ENCODE data around the gene NKAIN2.

Gene NKAIN2

DNA sequence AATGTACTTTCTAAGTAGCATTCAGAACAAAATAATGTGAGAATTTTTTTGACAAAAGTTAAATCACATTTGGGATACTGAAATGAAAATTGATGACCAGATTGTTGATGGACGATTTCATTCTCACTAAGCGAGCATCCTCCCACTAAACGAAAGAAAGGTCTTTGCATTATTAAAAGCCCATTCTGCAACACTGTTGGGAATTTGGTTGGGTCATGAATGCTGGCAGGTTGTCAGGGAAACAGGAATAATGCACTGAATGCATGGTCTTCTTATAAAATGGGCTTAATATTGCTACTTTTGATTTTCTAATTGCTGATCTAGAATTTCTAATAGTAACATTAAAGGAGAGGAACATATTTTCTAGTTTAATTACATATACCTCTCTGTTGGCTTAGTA, 229.8 kb downstream of the NKAIN2 start:
- DNase-seq (ENCODE audit: low spot score): no peak

DNA sequence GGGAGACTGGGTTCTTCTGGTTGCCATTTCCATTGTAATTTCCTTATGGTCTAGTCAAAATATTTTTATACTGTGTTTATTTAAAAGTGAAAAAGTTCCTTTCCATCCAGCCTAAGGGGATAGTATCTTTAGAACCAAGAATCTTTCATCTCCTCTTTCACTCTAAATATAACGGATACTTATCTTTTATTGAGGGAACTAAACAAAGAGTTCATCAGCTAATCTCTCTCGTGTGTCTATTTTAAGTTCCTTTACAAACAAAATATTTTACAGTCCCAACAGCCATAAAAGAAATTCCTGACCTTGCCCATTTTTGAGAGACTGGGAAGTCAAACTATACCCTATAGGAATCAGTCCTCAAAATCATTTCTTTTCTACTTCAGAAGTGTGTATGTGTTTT, 232.7 kb downstream of the NKAIN2 start:
- DNase-seq (ENCODE audit: low spot score): no peak

DNA sequence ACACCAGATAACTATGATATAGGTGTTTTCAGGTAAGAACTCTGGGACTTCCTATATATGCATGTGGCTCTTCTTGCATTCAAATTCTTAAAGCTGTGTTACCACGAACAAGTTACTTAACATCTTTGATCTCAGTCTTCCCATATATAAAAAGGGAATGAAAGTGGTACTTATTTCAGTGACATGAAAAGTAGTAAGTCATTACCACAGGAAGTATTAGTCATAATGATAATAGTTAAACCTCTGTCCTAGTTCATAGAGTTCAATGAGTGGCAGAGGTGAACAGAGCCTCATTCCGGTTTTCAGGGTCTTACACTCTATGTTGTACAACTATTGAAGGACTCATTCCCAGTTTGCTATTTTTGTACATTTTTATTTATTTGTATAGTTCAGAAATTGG, 237.0 kb downstream of the NKAIN2 start:
- DNase-seq (ENCODE audit: low spot score): no peak

DNA sequence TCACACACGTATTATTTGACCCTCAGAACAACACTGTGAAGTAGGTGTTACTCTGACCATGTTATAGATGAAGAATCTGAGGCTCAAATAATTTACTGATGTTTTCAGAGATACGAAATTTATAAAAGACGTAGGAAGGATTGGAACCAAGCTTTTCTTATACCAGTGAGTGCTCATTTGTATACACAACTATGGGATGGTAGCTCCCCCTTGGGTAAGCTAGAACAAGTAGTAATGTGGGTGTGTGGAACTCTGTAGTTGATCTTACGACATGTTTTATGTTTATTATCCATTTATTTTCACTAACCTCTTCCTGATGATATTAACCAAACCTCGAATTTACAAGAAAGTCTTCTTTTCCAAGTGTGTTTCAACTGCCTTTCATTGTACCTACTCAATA, 248.5 kb downstream of the NKAIN2 start:
- no peak for DNase-seq (ENCODE audit: low spot score)

DNA sequence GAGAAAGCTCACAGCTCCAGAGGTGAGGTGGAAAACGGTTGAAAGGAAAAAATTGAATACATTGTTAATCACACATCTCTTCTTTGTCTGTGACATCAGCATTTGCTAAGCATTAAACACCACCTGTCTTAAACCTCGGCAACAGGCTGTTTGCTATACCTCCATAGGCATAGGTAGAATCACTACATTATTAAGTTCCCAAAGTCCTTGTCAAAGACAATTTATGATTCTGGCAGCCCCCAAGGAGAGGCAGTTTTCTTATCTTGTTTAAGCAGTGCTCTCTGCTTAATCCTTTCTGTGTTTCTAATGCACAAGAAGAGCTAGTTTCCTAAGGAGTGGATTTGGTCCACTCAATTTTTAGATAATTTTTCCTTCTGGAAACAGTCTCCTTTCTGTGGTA, 249.7 kb downstream of the NKAIN2 start:
- no peak for DNase-seq (ENCODE audit: low spot score)

DNA sequence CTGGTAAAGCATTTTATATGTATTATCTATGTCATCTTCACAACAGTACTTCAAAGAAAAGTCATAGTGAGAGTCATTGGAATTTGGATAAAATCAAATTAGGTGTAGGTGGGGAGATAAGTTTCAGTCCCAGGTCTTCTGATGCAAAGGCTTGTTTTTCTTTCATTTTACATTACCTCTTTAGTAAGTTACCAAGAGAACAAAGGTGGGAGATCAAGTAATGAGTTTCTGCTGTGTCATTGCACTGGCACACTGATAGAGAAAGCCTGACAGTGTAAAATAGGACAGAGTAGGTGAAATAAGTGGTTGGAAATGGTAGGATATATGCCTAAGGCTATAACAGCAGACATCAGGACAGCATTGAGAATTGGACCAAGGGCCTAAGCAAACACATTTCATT, 250.4 kb downstream of the NKAIN2 start:
- no peak for DNase-seq (ENCODE audit: low spot score)

DNA sequence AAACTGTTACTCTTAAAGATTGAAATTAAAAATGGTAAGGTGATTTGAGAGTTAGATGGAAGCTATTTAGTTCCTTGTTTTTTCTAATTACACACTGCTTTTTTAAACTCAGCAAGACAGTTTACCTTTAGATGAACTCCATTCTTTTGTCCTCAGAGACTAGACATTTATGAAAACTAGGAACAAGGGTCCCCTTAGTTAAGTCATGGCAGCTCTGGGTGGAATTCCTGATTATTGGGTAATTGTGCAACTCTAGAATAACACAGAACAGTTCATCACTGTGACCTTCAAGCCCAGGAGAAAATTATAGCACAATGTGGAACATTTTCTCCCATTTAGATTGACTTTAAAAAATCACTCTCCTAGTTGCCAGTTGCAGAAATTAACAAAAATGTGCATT, 251.7 kb downstream of the NKAIN2 start:
- no peak for DNase-seq (ENCODE audit: low spot score)

DNA sequence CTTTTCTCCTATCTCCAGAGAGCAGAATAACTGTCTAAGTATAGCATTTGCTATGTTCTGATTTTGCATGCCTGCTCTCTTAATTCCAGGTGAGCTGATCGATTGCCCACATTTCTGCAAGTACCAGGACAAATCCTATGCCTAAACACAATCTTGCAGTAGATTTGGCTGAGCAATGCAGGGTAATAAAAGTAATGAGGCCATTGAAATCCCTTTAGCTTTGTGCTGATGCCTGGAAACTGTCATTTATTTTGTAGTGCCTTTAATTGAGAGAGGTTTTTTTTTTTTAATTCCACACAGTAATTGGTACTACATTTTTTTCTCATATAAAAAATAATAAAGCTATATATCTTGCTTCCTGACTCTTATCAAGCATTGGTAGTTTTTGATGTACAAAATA, 252.3 kb downstream of the NKAIN2 start:
- DNase-seq (ENCODE audit: low spot score): no peak

DNA sequence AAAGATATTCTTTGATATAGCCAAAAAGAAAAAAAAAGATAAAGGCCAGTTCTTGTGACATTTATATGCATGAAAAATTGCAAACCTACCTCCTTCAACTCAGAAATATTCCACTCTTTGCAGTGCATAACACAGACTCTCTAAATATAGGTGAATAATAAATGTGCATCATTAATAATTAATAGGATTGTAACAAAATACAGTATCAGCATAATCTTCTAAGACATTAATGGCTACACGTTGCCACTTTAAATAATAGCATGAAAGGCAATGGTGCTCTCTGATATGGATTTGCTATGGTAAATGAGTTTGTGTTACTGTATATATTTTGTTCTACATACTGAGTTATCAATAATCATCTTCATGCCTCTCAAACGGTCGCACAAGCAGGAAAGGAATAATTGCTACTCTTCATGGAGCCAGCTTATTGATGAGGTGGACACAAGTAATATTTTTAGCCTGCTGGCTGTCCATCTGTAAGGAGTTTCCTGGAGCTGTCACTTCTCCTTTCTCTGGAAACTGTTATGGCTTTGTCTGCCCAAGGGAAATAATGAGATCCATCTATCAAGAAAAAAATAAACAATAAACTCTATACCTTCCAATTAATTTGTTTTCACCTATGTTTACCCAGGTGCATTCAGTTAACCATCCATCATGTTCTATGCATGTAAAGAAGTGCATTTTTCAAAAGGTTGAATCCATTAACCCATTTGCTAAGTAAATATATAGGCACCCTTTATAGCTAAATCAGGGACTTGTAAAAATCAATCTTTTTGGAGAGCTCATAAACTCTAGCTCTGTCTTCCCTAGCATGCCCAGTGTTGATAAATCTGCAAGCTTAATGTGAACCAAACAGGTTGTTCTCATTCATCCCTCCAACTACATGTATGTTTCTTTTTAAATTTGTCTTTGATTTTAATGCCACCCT, 253.0 kb downstream of the NKAIN2 start:
- no peak for DNase-seq (ENCODE audit: low spot score)

DNA sequence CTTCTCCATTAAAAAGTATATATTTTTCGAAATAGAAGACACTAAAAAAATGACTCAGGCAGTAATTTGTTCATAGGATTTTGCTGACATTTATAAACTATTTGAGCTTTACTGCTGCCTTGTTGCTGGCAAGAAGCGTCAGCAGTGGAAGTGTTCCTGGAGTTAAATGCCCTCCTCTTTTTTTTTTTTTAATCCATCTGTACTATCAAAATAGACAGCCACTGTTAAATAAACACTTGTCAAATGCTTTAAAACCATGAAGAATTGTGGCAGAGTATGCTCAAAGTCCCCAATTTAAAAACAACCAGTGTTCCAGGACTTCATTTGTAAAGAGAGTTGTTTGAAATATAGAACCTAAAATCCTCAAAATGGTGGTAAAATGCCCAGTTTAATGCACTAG, 253.8 kb downstream of the NKAIN2 start:
- no peak for DNase-seq (ENCODE audit: low spot score)

DNA sequence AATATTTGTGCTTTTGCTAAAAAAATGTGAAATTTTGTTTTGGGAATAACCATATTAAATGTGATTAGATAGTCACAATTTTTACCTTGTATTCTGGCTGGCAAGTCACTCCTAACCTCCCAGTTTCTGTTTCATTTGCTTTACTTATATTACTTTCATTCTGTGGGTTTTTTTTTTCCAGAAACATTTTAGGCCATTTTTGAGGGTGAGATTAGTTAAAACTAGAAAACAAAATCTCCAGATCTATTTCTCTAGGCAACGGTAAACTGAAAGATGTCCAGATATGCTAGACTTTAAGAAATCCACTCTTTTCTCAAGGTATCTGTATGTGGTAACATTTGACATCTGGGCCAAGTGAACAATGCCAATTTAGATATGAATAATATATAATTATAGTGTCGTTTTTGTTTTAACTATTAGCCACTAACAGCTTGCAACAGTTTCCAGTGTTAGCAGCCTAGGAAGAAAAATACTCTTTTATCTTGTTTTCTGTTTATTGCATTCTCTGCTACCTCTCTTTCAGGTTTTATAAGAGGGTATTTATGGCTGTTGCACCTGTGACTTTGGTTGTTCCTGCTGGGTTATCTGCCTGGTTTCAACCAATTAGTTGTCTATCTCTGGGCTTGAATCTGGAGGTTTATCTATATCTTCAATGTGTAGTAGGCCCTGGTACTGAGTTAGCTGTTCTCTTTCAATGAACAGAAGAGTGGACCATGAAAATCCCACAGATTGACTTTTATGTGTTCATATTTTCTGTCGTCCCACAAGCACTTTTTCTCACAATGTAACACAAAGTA, 260.9 kb downstream of the NKAIN2 start:
- DNase-seq (ENCODE audit: low spot score): no peak

DNA sequence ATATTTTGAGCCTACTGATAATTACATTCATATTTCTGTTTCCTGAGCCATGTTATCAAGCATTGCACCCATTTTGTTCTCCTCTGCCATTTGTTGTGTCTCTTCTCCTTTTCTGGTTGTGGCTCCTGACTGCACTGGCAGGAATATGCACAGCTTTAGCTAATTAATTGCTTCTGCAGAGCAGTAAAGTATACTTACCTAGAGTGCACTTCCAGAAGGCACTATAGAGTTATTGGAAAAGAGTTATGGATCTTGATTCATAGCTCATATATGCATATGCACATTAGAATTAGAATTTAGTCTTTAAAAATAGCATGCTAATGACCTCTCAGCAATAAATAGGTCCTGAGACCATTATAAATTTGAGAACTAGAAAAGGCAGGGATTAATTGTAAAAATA, 262.6 kb downstream of the NKAIN2 start:
- DNase-seq (ENCODE audit: low spot score): no peak

DNA sequence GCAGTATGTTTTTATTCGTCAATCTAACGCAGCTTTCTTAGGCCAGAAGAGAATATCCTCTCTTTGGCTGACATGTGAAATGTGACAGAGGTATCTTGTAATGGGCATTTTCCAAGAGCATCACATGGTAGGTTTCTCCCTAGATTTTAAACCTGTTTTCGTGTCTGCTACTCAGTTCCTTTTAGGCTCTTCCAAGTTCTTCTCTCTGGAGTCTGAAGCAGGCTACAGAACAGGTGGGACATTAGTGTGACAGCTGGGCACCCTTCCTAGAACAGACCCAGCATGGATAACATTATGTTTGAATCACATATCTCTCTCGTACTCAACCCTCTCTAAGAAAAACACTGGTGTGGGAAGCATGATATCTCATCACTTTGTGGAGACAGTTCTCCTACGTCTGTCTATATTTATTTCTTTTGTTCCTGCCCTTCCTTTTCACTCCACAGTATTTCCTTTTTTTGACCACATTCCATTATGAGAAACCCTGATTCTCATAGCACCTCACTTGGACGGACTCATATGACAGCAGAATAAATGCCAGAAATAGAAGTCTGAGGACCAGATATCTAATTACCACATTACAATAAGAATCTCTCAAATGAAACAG, 263.4 kb downstream of the NKAIN2 start:
- DNase-seq (ENCODE audit: low spot score): no peak

DNA sequence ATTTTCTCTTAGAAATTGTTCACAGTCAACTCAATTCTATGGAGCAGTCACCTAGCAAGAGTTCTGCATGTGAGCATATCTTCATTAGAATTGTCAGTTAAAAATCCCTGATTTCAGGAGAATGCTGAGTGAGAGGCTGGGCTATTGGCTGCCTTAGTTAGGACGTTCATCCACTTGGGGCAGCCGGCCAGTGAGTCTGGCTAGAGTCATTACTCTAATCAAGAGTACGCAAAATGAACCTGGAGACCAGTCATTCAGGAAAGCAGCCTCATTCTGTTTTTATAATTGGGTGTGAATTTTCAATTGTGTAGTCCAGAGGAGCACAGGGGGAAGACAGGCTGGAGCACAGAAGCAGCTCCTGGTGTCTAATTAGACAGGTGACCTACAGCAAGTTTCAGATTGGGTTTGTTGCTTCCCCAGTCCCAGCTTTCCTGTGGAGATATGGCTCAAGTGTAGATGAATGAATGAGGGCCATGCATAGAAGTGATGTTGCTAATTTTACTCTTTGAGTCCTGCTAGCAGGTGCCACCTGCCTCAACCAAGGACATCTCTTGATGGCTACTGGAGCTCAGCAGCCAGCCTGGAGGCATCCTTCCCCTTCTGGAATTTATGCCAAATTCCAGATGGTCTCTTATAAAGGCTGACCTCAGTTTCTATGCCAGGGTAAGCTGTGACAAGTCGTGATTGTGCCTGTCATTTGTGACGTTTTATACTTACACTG, 265.7 kb downstream of the NKAIN2 start:
- DNase-seq (ENCODE audit: low spot score): no peak

DNA sequence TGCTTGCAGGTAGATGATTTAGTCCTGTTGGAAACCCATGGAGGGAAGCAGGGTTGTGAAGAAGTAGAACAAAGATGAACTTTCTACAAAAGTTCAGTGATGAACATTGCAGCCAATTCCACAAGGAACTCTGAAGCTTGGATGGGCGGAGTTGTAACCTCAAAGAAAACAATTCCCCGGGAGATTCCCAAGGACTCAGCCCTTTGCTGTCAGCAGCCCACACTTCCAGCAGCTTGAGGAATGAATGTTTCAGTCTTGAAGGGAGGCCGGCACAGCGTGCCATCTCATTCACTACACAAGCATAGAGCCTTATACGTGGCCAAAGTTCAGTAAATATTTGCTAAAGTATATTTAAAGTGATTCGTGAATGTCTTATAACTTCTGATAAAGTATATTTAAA, 269.4 kb downstream of the NKAIN2 start:
- no peak for DNase-seq (ENCODE audit: low spot score)

DNA sequence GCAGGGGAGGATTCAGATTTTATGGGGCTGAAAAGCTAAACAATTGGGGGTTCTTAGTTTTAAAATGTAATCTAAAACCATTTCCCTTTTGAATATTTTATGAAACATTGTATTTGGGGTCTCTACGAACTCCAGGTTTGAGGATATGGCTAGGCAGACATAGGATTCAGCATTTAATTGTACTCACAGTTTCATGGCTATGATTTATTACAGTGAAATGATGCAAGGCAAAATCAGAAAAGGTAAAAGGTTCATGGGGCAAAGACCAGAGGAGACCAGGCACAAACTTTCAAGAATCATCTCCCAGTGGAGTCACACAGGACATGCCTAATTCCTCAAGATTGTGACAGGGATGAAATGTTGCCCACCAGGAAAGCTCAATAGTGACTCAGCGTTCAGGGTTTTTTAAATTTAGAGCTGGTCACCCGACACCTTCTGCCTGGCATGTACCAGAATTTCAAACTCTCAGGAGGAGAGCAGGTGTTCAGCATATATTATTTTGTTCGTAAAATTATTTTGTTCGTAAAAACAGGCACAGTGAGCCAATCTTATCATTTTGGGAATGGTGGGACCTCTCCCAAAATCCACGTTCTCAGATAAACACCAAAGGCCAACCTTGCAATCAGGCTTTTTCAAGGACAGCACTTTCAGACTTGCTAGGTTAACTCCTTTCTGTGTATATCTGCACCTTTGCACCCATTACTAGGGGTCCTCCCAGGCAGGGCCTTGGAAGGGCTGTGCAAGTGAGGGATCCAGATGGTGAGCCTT, 270.3 kb downstream of the NKAIN2 start:
- DNase-seq (ENCODE audit: low spot score): no peak

DNA sequence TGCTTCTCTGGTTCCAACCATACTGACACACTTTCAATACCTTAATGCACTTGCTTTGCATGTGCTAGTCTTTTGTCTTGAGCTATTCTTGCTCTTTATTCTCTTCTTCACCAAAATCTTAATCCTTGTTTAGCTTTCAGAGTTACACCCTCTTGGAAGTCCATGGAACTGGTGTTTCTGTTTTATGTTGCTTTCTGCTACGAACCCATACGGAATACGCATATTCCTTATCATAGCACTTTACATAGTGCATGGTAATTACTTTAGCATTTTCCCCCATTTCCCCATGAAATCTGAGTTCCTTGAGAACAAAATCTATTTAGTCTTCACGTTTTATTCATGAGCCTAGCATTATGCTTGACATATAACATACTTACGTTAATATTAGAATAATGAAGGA, 270.9 kb downstream of the NKAIN2 start:
- DNase-seq (ENCODE audit: low spot score): no peak

DNA sequence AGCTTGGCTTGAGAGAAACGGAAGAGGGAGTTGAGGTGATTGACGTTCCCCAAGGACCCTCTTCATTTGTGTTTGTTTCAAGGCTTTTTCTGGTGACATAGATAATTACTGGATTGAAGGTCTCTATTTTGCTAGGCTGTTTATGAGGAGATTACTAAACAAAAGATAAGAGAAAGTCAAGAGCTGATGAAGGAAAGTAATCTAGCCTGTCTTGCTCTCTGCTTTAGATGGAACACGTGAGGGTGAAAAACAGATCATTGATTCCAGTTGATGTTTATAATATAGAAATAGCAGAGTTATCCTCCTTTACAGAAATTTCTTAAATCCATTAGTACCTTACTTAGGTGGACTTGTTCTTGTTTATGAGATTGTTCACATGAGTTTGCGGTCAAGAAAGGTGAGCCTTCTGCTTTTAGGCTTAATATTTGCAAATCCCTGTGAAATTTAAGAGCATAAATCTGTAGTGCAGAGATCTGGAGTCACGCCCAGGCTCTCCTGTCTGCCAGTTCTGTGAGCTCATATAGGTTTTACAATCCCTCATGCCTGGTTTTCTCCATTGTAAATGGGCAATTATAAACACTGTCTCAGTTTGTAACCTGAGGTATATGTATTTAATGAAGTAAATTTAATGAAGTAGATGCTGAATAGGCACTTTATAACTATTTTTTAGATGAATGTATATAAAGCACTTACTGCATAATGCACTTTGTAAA, 272.8 kb downstream of the NKAIN2 start:
- no peak for DNase-seq (ENCODE audit: low spot score)

DNA sequence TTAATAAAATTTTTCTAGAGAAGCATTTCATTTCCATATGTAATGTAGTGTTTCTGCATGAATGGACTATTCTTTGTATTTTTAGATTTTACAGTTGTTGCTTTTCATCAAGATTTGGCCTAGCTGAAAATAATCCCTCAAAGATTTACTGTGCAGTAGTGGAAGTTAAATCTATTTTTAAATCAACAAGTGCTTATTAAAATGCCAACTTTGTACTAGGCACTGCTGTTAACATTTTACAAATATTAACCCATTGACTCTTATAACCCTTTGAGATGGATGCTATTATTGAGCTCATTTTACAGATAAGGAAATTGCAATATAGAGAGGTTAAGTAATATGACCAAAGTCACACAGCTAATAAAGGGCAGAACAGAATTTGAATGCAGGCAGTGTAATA, 274.5 kb downstream of the NKAIN2 start:
- DNase-seq (ENCODE audit: low spot score): no peak

DNA sequence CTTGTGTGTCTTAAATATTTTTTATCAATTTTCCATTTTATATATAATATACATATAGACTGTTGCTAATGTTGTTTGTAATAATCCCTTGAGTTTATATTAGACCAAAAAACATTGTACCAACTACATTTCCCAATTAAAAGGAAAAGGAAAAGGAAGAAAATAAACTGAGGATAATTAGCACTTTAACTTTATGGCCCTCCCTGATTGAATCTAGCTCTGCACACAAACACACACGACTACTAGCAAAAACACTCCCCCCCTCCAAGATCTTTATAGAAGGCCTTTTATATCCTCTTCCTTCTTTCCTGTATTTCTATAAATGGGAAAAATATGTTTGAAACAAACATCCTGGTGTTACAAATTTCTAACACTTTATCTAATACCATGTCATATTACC, 276.8 kb downstream of the NKAIN2 start:
- no peak for DNase-seq (ENCODE audit: low spot score)

DNA sequence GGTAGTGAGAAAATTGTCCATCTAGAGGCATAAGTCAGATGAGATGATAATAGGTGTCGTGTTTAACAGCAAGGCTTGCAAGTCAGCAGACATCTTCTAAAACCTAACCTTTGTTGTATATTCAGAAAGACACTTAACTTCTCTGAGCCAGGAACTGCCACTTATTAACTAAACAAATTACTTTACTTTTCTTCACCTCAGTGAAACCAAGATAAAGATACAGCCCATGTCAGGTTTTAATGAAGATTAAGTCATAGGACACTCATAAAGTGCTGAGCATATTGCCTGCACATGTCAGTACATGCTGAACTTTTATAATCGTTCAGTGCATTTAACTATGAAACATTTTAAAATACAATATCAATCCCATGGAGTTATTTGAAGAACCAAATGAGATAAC, 286.8 kb downstream of the NKAIN2 start:
- DNase-seq (ENCODE audit: low spot score): no peak

Measured in AG08396 (cell line).